ENCODE measurements around the gene HARS1.

DNA sequence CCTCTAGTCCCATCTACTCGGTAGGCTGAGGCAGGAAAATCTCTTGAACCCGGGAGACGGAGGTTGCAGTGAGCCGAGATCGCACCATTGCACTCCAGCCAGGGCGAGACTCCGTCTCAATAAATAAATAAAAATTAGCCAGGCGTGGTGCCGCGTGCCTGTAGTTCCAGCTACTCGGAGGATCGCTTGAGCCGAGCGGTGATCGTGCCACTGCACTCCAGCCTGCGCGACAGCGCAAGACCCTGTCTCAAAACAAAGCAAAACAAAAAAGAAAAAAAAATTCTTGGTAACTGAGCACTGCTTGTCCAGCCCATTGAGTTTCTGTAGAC lies 27.2 kb downstream of the HARS1 start:
- TF ChIP-seq YY1 (IDR thresholded peaks at IDR 0.05; ENCODE audit: low read depth, low read length), result no peak
- no peak for TF ChIP-seq CTCF (IDR thresholded peaks at IDR 0.05 in 2 of 3, conservative IDR thresholded peaks at IDR 0.05 in 1 of 3; ENCODE audit: control insufficient read depth in 2 of 3, extremely low read depth in 1 of 3, insufficient read depth in 1 of 3, low read depth in 3 of 3, low read length in 3 of 3)
- TF ChIP-seq POLR2AphosphoS2 (IDR thresholded peaks at IDR 0.05; ENCODE audit: low read depth, low read length), result no peak
- no peak for TF ChIP-seq FOXM1 (IDR thresholded peaks at IDR 0.05; ENCODE audit: low read depth, low read length)
- TF ChIP-seq ZNF207 (IDR thresholded peaks at IDR 0.05; ENCODE audit: borderline replicate concordance), result no peak

All from GM12878 (cell line).